ENCODE results near the gene TMPRSS11A.

The TMPRSS11A gene

DNA sequence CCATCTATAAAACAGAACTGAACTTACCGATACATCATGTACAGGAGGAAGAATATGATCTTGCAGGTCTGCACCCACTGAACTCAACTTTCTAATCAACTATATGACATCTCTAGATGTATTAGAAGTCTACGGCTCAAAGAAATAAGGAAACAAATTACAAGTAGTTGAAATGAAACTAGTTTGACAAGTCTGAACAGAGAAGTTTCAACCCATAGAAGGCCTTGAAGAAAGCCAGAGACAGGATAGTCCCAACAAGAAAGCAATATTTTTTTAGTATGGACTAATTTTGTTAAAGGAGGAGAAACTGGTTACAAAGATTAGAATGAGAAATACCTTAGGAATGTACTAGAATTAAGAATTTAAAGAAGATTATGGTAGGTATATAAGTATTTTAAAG lies at the start of gene TMPRSS11A:
TMPRSS11A (minus strand) TSS at position 138 of the 400 bp plus-strand sequence; CDS start at position 38, 100 bp downstream.
- Histone ChIP-seq H3K4me2 (ENCODE audit: low read length) (no peak within 1 kb of the TSS), H3K4me1 (no peaks in the 10 kb centered on the region), H3K27ac (no peak within 1 kb of the TSS), H3K36me3 (ENCODE audit: control insufficient read depth, insufficient read depth, low read length) (no peaks in the 10 kb centered on the region), H2AFZ (no peak within 1 kb of the TSS), H3K27me3 (ENCODE audit: control insufficient read depth, insufficient read depth, low read length) (no peaks in the 10 kb centered on the region), H3K4me3 (ENCODE audit: low read depth, low read length) (no peak within 1 kb of the TSS), H3K79me2 (no peaks in the 10 kb centered on the region), H3K9me3 (ENCODE audit: control insufficient read depth, low read length) (no peaks in the 10 kb centered on the region), H3K9ac (no peak within 1 kb of the TSS)
- TF ChIP-seq CTCF (IDR thresholded peaks at IDR 0.05), result no peak

GRCh38 chr4:68011684-68012083 lies 48.4 kb upstream of the TMPRSS11A start:
- H3K4me3 ChIP-seq (ENCODE audit: low read depth, low read length), result no peak overlapping the region

GRCh38 chr4:68002906-68003305 lies 39.6 kb upstream of the TMPRSS11A start:
- Histone ChIP-seq H3K27me3 (ENCODE audit: control insufficient read depth, insufficient read depth, low read length) (no peaks in the 10 kb centered on the region), H3K4me1 (no peaks in the 10 kb centered on the region), H3K9ac (no peak overlapping the region), H2AFZ (no peak overlapping the region), H3K36me3 (ENCODE audit: control insufficient read depth, insufficient read depth, low read length) (no peaks in the 10 kb centered on the region), H3K4me2 (ENCODE audit: low read length) (no peak overlapping the region), H3K4me3 (ENCODE audit: low read depth, low read length) (no peak overlapping the region), H3K9me3 (ENCODE audit: control insufficient read depth, low read length) (no peaks in the 10 kb centered on the region), H3K79me2 (no peaks in the 10 kb centered on the region), H3K27ac (no peak overlapping the region)
- TF ChIP-seq CTCF (IDR thresholded peaks at IDR 0.05), result no peak

More at GRCh38 chr4:68011684-68012083, 48.4 kb upstream of the TMPRSS11A start:
- H3K4me2 ChIP-seq (ENCODE audit: low read length), result no peak overlapping the region
- no peaks in the 10 kb centered on the region for H3K9me3 ChIP-seq (ENCODE audit: control insufficient read depth, low read length)
- no peaks in the 10 kb centered on the region for H3K27me3 ChIP-seq (ENCODE audit: control insufficient read depth, insufficient read depth, low read length)
- no peaks in the 10 kb centered on the region for H3K36me3 ChIP-seq (ENCODE audit: control insufficient read depth, insufficient read depth, low read length)
- no peak overlapping the region for H3K27ac ChIP-seq
- no peak for TF ChIP-seq CTCF (IDR thresholded peaks at IDR 0.05)
- no peaks in the 10 kb centered on the region for H3K4me1 ChIP-seq
- no peak overlapping the region for H3K9ac ChIP-seq
- no peak overlapping the region for H2AFZ ChIP-seq
- H3K79me2 ChIP-seq, result no peaks in the 10 kb centered on the region

DNA sequence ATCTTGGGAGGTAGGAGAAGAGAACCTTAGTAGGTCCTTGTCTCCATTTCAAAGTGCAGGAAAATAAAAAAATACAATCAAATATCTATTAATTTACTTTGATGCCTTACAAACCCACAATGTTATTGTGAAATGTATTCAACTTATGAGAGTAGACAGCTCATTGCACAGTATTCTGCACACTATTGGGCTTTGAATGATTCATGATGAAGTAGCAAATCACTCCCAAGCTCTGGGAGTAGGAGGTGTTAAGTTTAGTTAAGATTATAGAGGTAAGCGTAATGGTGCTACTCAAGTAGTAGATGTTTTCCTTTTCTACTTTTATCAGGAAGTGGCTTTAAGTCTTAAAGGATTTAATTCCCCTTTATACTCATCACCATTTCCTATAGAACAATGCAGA lies 32.8 kb upstream of the TMPRSS11A start:
- no peak for TF ChIP-seq CTCF (IDR thresholded peaks at IDR 0.05)
- Histone ChIP-seq H3K4me3 (ENCODE audit: low read depth, low read length) (no peak overlapping the region), H3K4me2 (ENCODE audit: low read length) (no peak overlapping the region), H3K36me3 (ENCODE audit: control insufficient read depth, insufficient read depth, low read length) (no peaks in the 10 kb centered on the region), H2AFZ (no peak overlapping the region), H3K27ac (no peak overlapping the region), H3K79me2 (no peaks in the 10 kb centered on the region), H3K9me3 (ENCODE audit: control insufficient read depth, low read length) (no peaks in the 10 kb centered on the region), H3K9ac (no peak overlapping the region), H3K27me3 (ENCODE audit: control insufficient read depth, insufficient read depth, low read length) (no peaks in the 10 kb centered on the region), H3K4me1 (no peaks in the 10 kb centered on the region)

DNA sequence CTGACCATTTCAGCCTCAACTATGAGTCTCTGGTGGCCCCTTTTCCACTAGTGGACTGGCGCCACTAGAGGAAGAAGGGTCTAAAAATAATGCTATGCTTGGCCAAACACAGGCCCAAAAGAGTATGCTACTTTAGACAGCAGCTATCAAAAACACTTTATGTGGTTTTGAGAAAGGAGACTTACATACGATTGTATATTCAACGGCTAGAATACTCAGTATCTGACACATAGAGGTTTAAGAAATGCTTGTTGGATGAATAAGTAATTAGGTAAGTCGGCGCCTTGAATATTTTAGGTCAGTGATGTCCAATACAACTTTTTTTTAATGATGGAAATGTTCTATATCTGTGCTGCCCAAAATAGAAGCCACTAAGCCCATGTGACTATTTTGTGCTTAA lies 25.7 kb upstream of the TMPRSS11A start:
- no peaks in the 10 kb centered on the region for H3K4me1 ChIP-seq
- H3K9me3 ChIP-seq (ENCODE audit: control insufficient read depth, low read length), result no peaks in the 10 kb centered on the region
- H3K27ac ChIP-seq, result no peak overlapping the region
- H3K36me3 ChIP-seq (ENCODE audit: control insufficient read depth, insufficient read depth, low read length), result no peaks in the 10 kb centered on the region
- no peak overlapping the region for H3K4me2 ChIP-seq (ENCODE audit: low read length)
- H3K27me3 ChIP-seq (ENCODE audit: control insufficient read depth, insufficient read depth, low read length), result no peaks in the 10 kb centered on the region
- no peak overlapping the region for H3K4me3 ChIP-seq (ENCODE audit: low read depth, low read length)
- no peak overlapping the region for H3K9ac ChIP-seq
- no peak for TF ChIP-seq CTCF (IDR thresholded peaks at IDR 0.05)
- H3K79me2 ChIP-seq, result no peaks in the 10 kb centered on the region
- no peak overlapping the region for H2AFZ ChIP-seq
